GM12878 (cell line): ENCODE results near the gene NDC80. TPM values are rescaled to one million over a fixed set of nuclear protein-coding genes. Genes with fewer than 3 reads are reported as not detected.

ENCODE experiments used
- ATAC-seq: fragments of 200-7000 bp; cut with Tn5 transposase; 3 replicates; pipeline ENCODE4 v1.9.1; 2020; ENCODE audit warnings: mild to moderate bottlenecking, moderate library complexity
- BruUV-seq: library from RNA; stranded (reverse); fragments of 400-500 nt; replicated peaks from 2 replicates; lab custom pipeline; 2021; lab: Mats Ljungman, UMichigan
- CTCF ChIA-PET: fragments of 300-600 bp; sonication (Branson Sonifier 250); formaldehyde crosslinking; extraction: SDS; loops from one replicate; lab custom pipeline; 2021; ENCODE audit warnings: inconsistent platforms; lab: Yijun Ruan, JAX
- POLR2A ChIA-PET: fragments of 350-600 bp; formaldehyde crosslinking; extraction: SDS; loops from one replicate; lab custom pipeline; 2021; ENCODE audit warnings: inconsistent platforms; lab: Charles Lee
- RAD21 ChIA-PET: fragments of 300-600 bp; sonication (Branson Sonifier 250); formaldehyde crosslinking; loops from one replicate; lab custom pipeline; 2023; ENCODE audit warnings: antibody characterized with exemption; ENCODE audit not compliant: unreplicated experiment; lab: Charles Lee
- SMC1A ChIA-PET: fragments of 300-600 bp; sonication (Branson Sonifier 250); formaldehyde crosslinking; loops from one replicate; lab custom pipeline; 2023; ENCODE audit not compliant: unreplicated experiment, uncharacterized antibody; lab: Charles Lee
- DNase-seq: peaks from one replicate; pipeline ENCODE4 v3.0.0-alpha.2; 2011; ENCODE audit warnings: low read depth, low spot score
- FAIRE-seq: peaks from 3 replicates; lab custom pipeline; 2011; peaks lifted over from hg19 to GRCh38; lab: Jason Lieb, UNC
- H2AFZ ChIP-seq: 2 replicates; pipeline ENCODE4 v1.6.0; 2011; ENCODE audit warnings: low read depth, low read length, control low read depth; ENCODE audit not compliant: control insufficient read depth
- H3K27ac ChIP-seq: 2 replicates; pipeline ENCODE4 v1.5.1; 2011; ENCODE audit warnings: control low read depth; ENCODE audit not compliant: control insufficient read depth, insufficient read depth
- H3K27me3 ChIP-seq, 2 experiments: replicated peaks in 1 of 2; 2 replicates each; pipeline versions ENCODE4 v1.6.0 to v1.6.1; 2011; ENCODE audit warnings: low read length in 1 of 2; ENCODE audit not compliant: control insufficient read depth in 2 of 2, insufficient read depth in 2 of 2
- H3K36me3 ChIP-seq, 2 experiments: 2 replicates each; pipeline ENCODE4 v1.5.1; 2011; ENCODE audit warnings: low read length in 1 of 2; ENCODE audit not compliant: control insufficient read depth in 2 of 2, insufficient read depth in 2 of 2
- H3K4me1 ChIP-seq: 2 replicates; pipeline ENCODE4 v1.6.1; 2011; ENCODE audit warnings: mild to moderate bottlenecking, low read length, moderate library complexity, mixed read lengths; ENCODE audit not compliant: control insufficient read depth, insufficient read depth
- H3K4me2 ChIP-seq: 2 replicates; pipeline ENCODE4 v1.6.0; 2011; ENCODE audit warnings: control low read depth; ENCODE audit not compliant: control insufficient read depth, insufficient read depth
- H3K4me3 ChIP-seq: fragments of 200-600 bp; sonication (generic); 2 replicates; pipeline ENCODE4 v1.5.1; 2016
- H3K79me2 ChIP-seq: 2 replicates; pipeline ENCODE4 v1.6.0; 2011; ENCODE audit warnings: low read length; ENCODE audit not compliant: control insufficient read depth, insufficient read depth
- H3K9ac ChIP-seq: 2 replicates; pipeline ENCODE4 v1.8.0; 2011; ENCODE audit warnings: low read length, control low read depth, mixed read lengths; ENCODE audit not compliant: control insufficient read depth, insufficient read depth
- H3K9me3 ChIP-seq: replicated peaks from 3 replicates; pipeline ENCODE4 v1.5.1; 2011; ENCODE audit warnings: mild to moderate bottlenecking, low read length; ENCODE audit not compliant: control insufficient read depth, insufficient read depth
- H4K20me1 ChIP-seq: 2 replicates; pipeline ENCODE4 v1.6.0; 2011; ENCODE audit not compliant: control insufficient read depth, insufficient read depth
- BCL11A ChIP-seq: IDR thresholded peaks from 2 replicates; pipeline ENCODE4 v1.6.1; 2011; ENCODE audit warnings: low read depth, low read length
- MEF2B ChIP-seq: fragments of 450-650 bp; IDR thresholded peaks from 2 replicates; pipeline ENCODE4 v1.6.1; 2018; ENCODE audit warnings: mild to moderate bottlenecking, moderate library complexity; ENCODE audit not compliant: partially characterized antibody, poor library complexity, severe bottlenecking
- POLR2AphosphoS2 ChIP-seq: IDR thresholded peaks from 2 replicates; pipeline ENCODE4 v1.6.1; 2011; ENCODE audit warnings: low read depth, mild to moderate bottlenecking, low read length, improper control_type of control experiment, moderate library complexity
- RUNX3 ChIP-seq: IDR thresholded peaks from 2 replicates; pipeline ENCODE4 v1.6.1; 2012; ENCODE audit warnings: low read length, inconsistent platforms
- ZNF384 ChIP-seq: IDR thresholded peaks from 2 replicates; pipeline ENCODE4 v1.6.1; 2012; ENCODE audit warnings: low read depth, mild to moderate bottlenecking, low read length, improper control_type of control experiment, borderline replicate concordance
- WGBS: methylation state at CpG from one replicate; pipeline ENCODE4 v1.1.6; 2016; ENCODE audit warnings: low lambda C conversion rate; ENCODE audit not compliant: insufficient replicate concordance, insufficient coverage; ENCODE audit errors: missing lambda C conversion rate; 5-methylcytosine and 5-hydroxymethylcytosine counted together
- in situ Hi-C: fragments of 300-500 bp; cut with MboI; formaldehyde crosslinking; loops from 9 replicates; pipeline ENCODE4 v1.14.3; 2018; ENCODE audit warnings: mixed read lengths
- intact Hi-C: fragments of 100-400 bp; cut with micrococcal nuclease; formaldehyde crosslinking; loops from one replicate; pipeline ENCODE4 v1.14.2; 2022; ENCODE audit not compliant: unreplicated experiment
- polyA plus RNA-seq, 11 experiments: library from polyadenylated mRNA; depleted of rRNA in 4 of 11; unstranded in 6 of 11; stranded (reverse) in 5 of 11; fragments of >200 nt; fragmentation: Nextera tagmentation in 4 of 11; fragmentation: Illumina TruSeq in 1 of 11; extraction: Ambion mirVana in 4 of 11; extraction: Trizol in 1 of 11; gene quantifications; 1 replicate in 1 of 11; 2 replicates in 10 of 11; pipeline versions ENCODE4 v1.2.1 to v1.2.3, GENCODE V29; 2011 to 2016; ENCODE audit warnings: inconsistent platforms in 2 of 11, missing spikeins in 2 of 11, low read depth in 1 of 11
- total RNA-seq, 4 experiments: library from RNA; depleted of rRNA in 3 of 4; stranded (reverse); fragments of >200 nt in 3 of 4; fragmentation: Illumina TruSeq in 1 of 4; extraction: Trizol in 1 of 4; gene quantifications; 2 replicates each; pipeline versions ENCODE4 v1.2.1 to v1.2.3, GENCODE V29; 2013 to 2021

The NDC80 gene
- total and polyA plus RNA-seq, 10 of the 15 experiments (the other 5 are each of a cell fraction or from before 2014, with no cell fraction given) = 36.5 to 80.8 (median 54.7) TPM

- POLR2A ChIA-PET = interaction anchor here (0.8 kb wide), 1 partner anchor 18 kb away, joined by 3 read pairs; no protein-coding TSS in a partner anchor
- TF ChIP-seq ZNF384 = peak; percentile 18; the same call in 1 of the 2 replicates
- no peak for TF ChIP-seq BCL11A
- peak; percentile 24 for TF ChIP-seq MEF2B
- no peak for TF ChIP-seq RUNX3
- TF ChIP-seq POLR2AphosphoS2 = no peak
- in situ Hi-C loops (no loop called here), intact Hi-C loops (no loop called here)
- H3K36me3 ChIP-seq = peaks cover 7 to 36% of the 10 kb centered on the region in 2 experiments
- H3K27me3 ChIP-seq = no peaks in the 10 kb centered on the region
- H3K79me2 ChIP-seq = no peaks in the 10 kb centered on the region; the same call in 1 of the 2 replicates
- no TSS peak for BruUV-seq
- ATAC-seq (peak; percentile 74), FAIRE-seq (no peak), DNase-seq (no peak)
- H2AFZ ChIP-seq = peak overlapping the region; percentile 48; the same call in 1 of the 2 replicates
- H3K27ac ChIP-seq = peak overlapping the region; percentile 54; the same call in 1 of the 2 replicates
- no peaks in the 10 kb centered on the region for H4K20me1 ChIP-seq
- no peaks in the 10 kb centered on the region for H3K9me3 ChIP-seq
- no peak overlapping the region for H3K4me3 ChIP-seq
- WGBS = 94% methylated on average over 3 of the region's 3 CpGs
- CTCF ChIA-PET = interaction anchor here (0.7 to 1.3 kb wide), 6 partner anchors 13 to 133 kb away, joined by 3 to 5 read pairs (median 3); partner anchors contain the start of genes METTL4 and NDC80
- H3K9ac ChIP-seq = no peak overlapping the region
- SMC1A ChIA-PET = interaction anchor here (0.8 to 2.7 kb wide), 10 partner anchors 10 to 98 kb away, joined by 3 to 18 read pairs (median 4); no protein-coding TSS in a partner anchor
- H3K4me2 ChIP-seq = no peak overlapping the region
- H3K4me1 ChIP-seq = no peaks in the 10 kb centered on the region
- RAD21 ChIA-PET = interaction anchor here (0.9 to 1.4 kb wide), 5 partner anchors 10 to 47 kb away, joined by 3 to 8 read pairs (median 3); partner anchors contain the start of genes METTL4 and NDC80
Measured at GRCh38 chr18:2589345-2590068, 18.1 kb downstream of the NDC80 start.
